TTC549 (cell line): ENCODE results near the gene SELENOM.

Experiments used
- FAIRE-seq: peaks from 2 replicates; lab custom pipeline; 2012; peaks lifted over from hg19 to GRCh38; lab: Jason Lieb, UNC

Gene SELENOM

GRCh38 chr22:31107178-31107893 is at the start of gene SELENOM:
Gene SELENOM, minus strand, starts transcription at chr22:31107568. Its CDS starts 63 bp downstream, at chr22:31107505.
- FAIRE-seq: no peak

- FAIRE-seq: no peak
Observed at GRCh38 chr22:31155422-31155821, 48.1 kb upstream of the SELENOM start.

- no peak for FAIRE-seq
Observed at GRCh38 chr22:31154975-31155374, 47.6 kb upstream of the SELENOM start.

GRCh38 chr22:31153357-31153756 is 46.0 kb upstream of the SELENOM start:
- no peak for FAIRE-seq

GRCh38 chr22:31151872-31152271 is 44.5 kb upstream of the SELENOM start:
- FAIRE-seq: no peak

- no peak for FAIRE-seq
Observed at GRCh38 chr22:31150615-31151014, 43.2 kb upstream of the SELENOM start.

- FAIRE-seq: no peak
Observed at GRCh38 chr22:31148953-31149627, 41.7 kb upstream of the SELENOM start.

- FAIRE-seq: no peak
Observed at GRCh38 chr22:31148488-31148887, 41.1 kb upstream of the SELENOM start.

- FAIRE-seq: no peak
Observed at GRCh38 chr22:31144223-31144622, 36.9 kb upstream of the SELENOM start.

- FAIRE-seq: no peak
Observed at GRCh38 chr22:31143537-31143936, 36.2 kb upstream of the SELENOM start.

GRCh38 chr22:31143038-31143437 is 35.7 kb upstream of the SELENOM start:
- FAIRE-seq: no peak

- FAIRE-seq: no peak
Observed at GRCh38 chr22:31142285-31142684, 34.9 kb upstream of the SELENOM start.

- FAIRE-seq: no peak
Observed at GRCh38 chr22:31141551-31141950, 34.2 kb upstream of the SELENOM start.

GRCh38 chr22:31140746-31141145 is 33.4 kb upstream of the SELENOM start:
- no peak for FAIRE-seq

- no peak for FAIRE-seq
Observed at GRCh38 chr22:31139866-31140716, 32.7 kb upstream of the SELENOM start, which contains the start of gene PLA2G3. Gene PLA2G3, minus strand, starts transcription at chr22:31140508. Its CDS starts 154 bp downstream, at chr22:31140354.

GRCh38 chr22:31139066-31139465 is 31.7 kb upstream of the SELENOM start:
- no peak for FAIRE-seq

GRCh38 chr22:31138126-31138525 is 30.8 kb upstream of the SELENOM start:
- no peak for FAIRE-seq

- FAIRE-seq: no peak
Observed at GRCh38 chr22:31137721-31138120, 30.4 kb upstream of the SELENOM start.

GRCh38 chr22:31136711-31137110 is 29.3 kb upstream of the SELENOM start:
- FAIRE-seq: no peak

GRCh38 chr22:31136155-31136554 is 28.8 kb upstream of the SELENOM start:
- no peak for FAIRE-seq

- FAIRE-seq: no peak
Observed at GRCh38 chr22:31135706-31136105, 28.3 kb upstream of the SELENOM start.

- no peak for FAIRE-seq
Observed at GRCh38 chr22:31134688-31135087, 27.3 kb upstream of the SELENOM start.

GRCh38 chr22:31133911-31134310 is 26.5 kb upstream of the SELENOM start:
- FAIRE-seq: no peak
